ENCODE results near the gene IRX4. TPM values are rescaled to one million over a fixed set of nuclear protein-coding genes. Genes with fewer than 3 reads are reported as not detected.

The IRX4 gene
- polyA plus RNA-seq, 1 of the 3 experiments (the other 2 are of a cell fraction) = not detected

- no peak for DNase-seq
- TF ChIP-seq NRF1 (IDR thresholded peaks at IDR 0.05; ENCODE audit: low read depth, low read length) (no peak), RCOR1 (IDR thresholded peaks at IDR 0.05; ENCODE audit: low read length) (no peak), RXRA (IDR thresholded peaks at IDR 0.05; ENCODE audit: borderline replicate concordance, low read depth) (no peak), GATA2 (CRISPR knock-in tag; IDR thresholded peaks at IDR 0.05) (no peak), TAF1 (IDR thresholded peaks at IDR 0.05; ENCODE audit: borderline replicate concordance, low read depth, low read length) (no peak), PBX3 (IDR thresholded peaks at IDR 0.05) (no peak), CTCF (IDR thresholded peaks at IDR 0.05) (no peak), ZBTB33 (IDR thresholded peaks at IDR 0.05; ENCODE audit: borderline replicate concordance, low read depth) (no peak), NFIC (IDR thresholded peaks at IDR 0.05; ENCODE audit: borderline replicate concordance) (no peak)
- peaks cover 53% of the 10 kb centered on the region for H3K27me3 ChIP-seq (ENCODE audit: insufficient read depth)
These were observed 37.0 kb downstream of the IRX4 start for GRCh38 chr5:1845696-1846095.

GRCh38 chr5:1844708-1845436, 37.9 kb downstream of the IRX4 start:
- Histone ChIP-seq H3K9me3 (no peaks in the 10 kb centered on the region), H3K9ac (no peak overlapping the region), H2AFZ (ENCODE audit: low read depth) (no peak overlapping the region), H3K27ac (ENCODE audit: low read depth in 2 of 2, low read length in 1 of 2) (no peak overlapping the region), H3F3A (replicated peaks; ENCODE audit: insufficient read depth) (peaks cover 7% of the 10 kb centered on the region), H3K9me2 (no peaks in the 10 kb centered on the region), H3K4me3 (ENCODE audit: low read depth in 2 of 2, low read length in 1 of 2) (no peak overlapping the region), H3K4me1 (ENCODE audit: control insufficient read depth in 1 of 2, insufficient read depth in 2 of 2, low read depth in 1 of 2, low read length in 1 of 2) (no peaks in the 10 kb centered on the region), H4K20me1 (ENCODE audit: insufficient read depth) (no peaks in the 10 kb centered on the region), H3K27me3 (ENCODE audit: insufficient read depth) (peaks cover 53% of the 10 kb centered on the region), H3K4me2 (no peak overlapping the region), H3K36me3 (replicated peaks in 1 of 2; ENCODE audit: control insufficient read depth in 1 of 2, insufficient read depth in 2 of 2, low read length in 1 of 2) (no peaks in the 10 kb centered on the region), H3K79me2 (ENCODE audit: insufficient read depth) (no peaks in the 10 kb centered on the region)
- ChIA-PET POLR2A (no interaction called here), CTCF (no interaction called here)
- WGBS (ENCODE audit: low lambda C conversion rate) = 78% methylated on average over 5 of the region's 5 CpGs
- no peak for DNase-seq
- TF ChIP-seq TCF12 (IDR thresholded peaks at IDR 0.05) (no peak), EP300 (IDR thresholded peaks at IDR 0.05; ENCODE audit: borderline replicate concordance in 1 of 2, low read depth in 1 of 2, low read length in 1 of 2) (no peak), ELF1 (IDR thresholded peaks at IDR 0.05) (no peak), SMC3 (IDR thresholded peaks at IDR 0.05; ENCODE audit: low read depth, low read length) (no peak), REST (IDR thresholded peaks at IDR 0.05; ENCODE audit: low read depth, low read length) (no peak), RXRA (IDR thresholded peaks at IDR 0.05; ENCODE audit: borderline replicate concordance, low read depth) (no peak), USF2 (IDR thresholded peaks at IDR 0.05; ENCODE audit: borderline replicate concordance, low read depth, low read length) (no peak), MAX (IDR thresholded peaks at IDR 0.05; ENCODE audit: low read depth) (no peak), GATA2 (CRISPR knock-in tag; IDR thresholded peaks at IDR 0.05) (no peak), RFX5 (IDR thresholded peaks at IDR 0.05; ENCODE audit: low read length) (no peak), POLR2AphosphoS5 (IDR thresholded peaks at IDR 0.05; ENCODE audit: low read depth, low read length) (no peak)

More at GRCh38 chr5:1845696-1846095, 37.0 kb downstream of the IRX4 start:
- no peak overlapping the region for H2AFZ ChIP-seq (ENCODE audit: low read depth)
- no peak overlapping the region for H3K4me3 ChIP-seq (ENCODE audit: low read depth in 2 of 2, low read length in 1 of 2)
- H3F3A ChIP-seq (replicated peaks; ENCODE audit: insufficient read depth) = peaks cover 7% of the 10 kb centered on the region
- no peaks in the 10 kb centered on the region for H3K36me3 ChIP-seq (replicated peaks in 1 of 2; ENCODE audit: control insufficient read depth in 1 of 2, insufficient read depth in 2 of 2, low read length in 1 of 2)
- no peaks in the 10 kb centered on the region for H3K9me2 ChIP-seq
- WGBS (ENCODE audit: low lambda C conversion rate) = 5% methylated on average over 1 of the region's 1 CpG
- no peaks in the 10 kb centered on the region for H3K9me3 ChIP-seq
- H3K4me1 ChIP-seq (ENCODE audit: control insufficient read depth in 1 of 2, insufficient read depth in 2 of 2, low read depth in 1 of 2, low read length in 1 of 2) = no peaks in the 10 kb centered on the region
- no peak overlapping the region for H3K27ac ChIP-seq (ENCODE audit: low read depth in 2 of 2, low read length in 1 of 2)
- no peak overlapping the region for H3K9ac ChIP-seq
- CTCF ChIA-PET = no interaction called here
- H4K20me1 ChIP-seq (ENCODE audit: insufficient read depth) = no peaks in the 10 kb centered on the region
- H3K79me2 ChIP-seq (ENCODE audit: insufficient read depth) = no peaks in the 10 kb centered on the region
- H3K4me2 ChIP-seq = no peak overlapping the region
- POLR2A ChIA-PET = no interaction called here

Data from SK-N-SH (cell line).